Right lobe of liver (tissue), 4 donors: ENCODE data around the gene PROSER2.

Experiments
- CTCF ChIP-seq, 4 donors: fragments of 200-600 bp in 3 of 4; fragments of 450-650 bp in 1 of 4; IDR thresholded peaks; one replicate each; pipeline versions ENCODE4 v1.5.1 to v1.8.0; 2016 to 2022; ENCODE audit warnings: antibody characterized with exemption in 4 of 4, mild to moderate bottlenecking in 2 of 4
- POLR2A ChIP-seq: fragments of 450-650 bp; IDR thresholded peaks from one replicate; pipeline ENCODE4 v1.6.1; 2017; ENCODE audit warnings: antibody characterized with exemption, mild to moderate bottlenecking
- donor health status: DM: no; HTN: no; CAD: no.
- donor health status: DM: no; HTN: no; CAD: no.
- donor health status: DM: no; HTN: yes; CAD: no.

- no peak for TF ChIP-seq CTCF (IDR thresholded peaks at IDR 0.05)
- no peak for TF ChIP-seq POLR2A
These were observed 12.2 kb upstream of the PROSER2 start for GRCh38 chr10:11810973-11811372.
